ENCODE data around the gene GMDS. TPM values are rescaled to one million over a fixed set of nuclear protein-coding genes. Genes with fewer than 3 reads are reported as not detected.

GMDS gene
- total and polyA plus RNA-seq, 2 experiments from 2014 or later = 30.1 to 36.5 TPM

DNA sequence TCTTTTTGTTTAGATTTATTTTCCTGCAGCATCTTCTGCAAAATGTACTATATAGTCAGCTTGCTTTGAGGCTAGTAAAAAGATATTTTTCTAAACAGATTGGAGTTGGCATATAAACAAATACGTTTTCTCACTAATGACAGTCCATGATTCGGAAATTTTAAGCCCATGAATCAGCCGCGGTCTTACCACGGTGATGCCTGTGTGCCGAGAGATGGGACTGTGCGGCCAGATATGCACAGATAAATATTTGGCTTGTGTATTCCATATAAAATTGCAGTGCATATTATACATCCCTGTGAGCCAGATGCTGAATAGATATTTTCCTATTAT, 632.5 kb downstream of the GMDS start:
- Histone ChIP-seq H3F3A (replicated peaks; ENCODE audit: low read depth) (peaks cover 25% of the 10 kb centered on the region; the same call in 1 of the 2 replicates), H3K27me3 (ENCODE audit: insufficient read depth) (peaks cover 97% of the 10 kb centered on the region), H4K20me1 (replicated peaks; ENCODE audit: insufficient read depth) (peaks cover 27% of the 10 kb centered on the region), H2AFZ (no peak overlapping the region), H3K9me2 (ENCODE audit: insufficient read depth) (no peaks in the 10 kb centered on the region), H3K4me2 (no peak overlapping the region), H3K4me1 (ENCODE audit: insufficient read depth) (peaks cover 41% of the 10 kb centered on the region), H3K36me3 (ENCODE audit: insufficient read depth) (no peaks in the 10 kb centered on the region), H3K27ac (ENCODE audit: low read depth) (no peak overlapping the region), H3K4me3 (no peak overlapping the region), H3K79me2 (replicated peaks; ENCODE audit: insufficient read depth) (no peaks in the 10 kb centered on the region)
- Mint-ChIP-seq H3K4me1 (peaks cover 31% of the 10 kb centered on the region), H3K9me3 (peaks cover 11% of the 10 kb centered on the region), H3K27ac (no peak overlapping the region), H3K36me3 (ENCODE audit: low read depth) (no peaks in the 10 kb centered on the region; the same call in 2 of the 3 replicates), H3K27me3 (ENCODE audit: insufficient read depth, low read depth, poor library complexity) (peaks cover 81% of the 10 kb centered on the region), H3K4me3 (no peak overlapping the region)
- TF ChIP-seq ZNF331 (CRISPR knock-in tag; IDR thresholded peaks at IDR 0.05; ENCODE audit: low read depth) = no peak
- peak; percentile 50 for TF ChIP-seq EZH2 (IDR thresholded peaks at IDR 0.05; ENCODE audit: low read depth, unreplicated experiment)
- TF ChIP-seq, protein P1, sequence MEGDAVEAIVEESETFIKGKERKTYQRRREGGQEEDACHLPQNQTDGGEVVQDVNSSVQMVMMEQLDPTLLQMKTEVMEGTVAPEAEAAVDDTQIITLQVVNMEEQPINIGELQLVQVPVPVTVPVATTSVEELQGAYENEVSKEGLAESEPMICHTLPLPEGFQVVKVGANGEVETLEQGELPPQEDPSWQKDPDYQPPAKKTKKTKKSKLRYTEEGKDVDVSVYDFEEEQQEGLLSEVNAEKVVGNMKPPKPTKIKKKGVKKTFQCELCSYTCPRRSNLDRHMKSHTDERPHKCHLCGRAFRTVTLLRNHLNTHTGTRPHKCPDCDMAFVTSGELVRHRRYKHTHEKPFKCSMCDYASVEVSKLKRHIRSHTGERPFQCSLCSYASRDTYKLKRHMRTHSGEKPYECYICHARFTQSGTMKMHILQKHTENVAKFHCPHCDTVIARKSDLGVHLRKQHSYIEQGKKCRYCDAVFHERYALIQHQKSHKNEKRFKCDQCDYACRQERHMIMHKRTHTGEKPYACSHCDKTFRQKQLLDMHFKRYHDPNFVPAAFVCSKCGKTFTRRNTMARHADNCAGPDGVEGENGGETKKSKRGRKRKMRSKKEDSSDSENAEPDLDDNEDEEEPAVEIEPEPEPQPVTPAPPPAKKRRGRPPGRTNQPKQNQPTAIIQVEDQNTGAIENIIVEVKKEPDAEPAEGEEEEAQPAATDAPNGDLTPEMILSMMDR (conservative IDR thresholded peaks at IDR 0.05; ENCODE audit: low read depth in 2 of 2) = no peak
- no peak for TF ChIP-seq NANOG (IDR thresholded peaks at IDR 0.05; ENCODE audit: borderline replicate concordance)
- TF ChIP-seq POLR2AphosphoS5 (IDR thresholded peaks at IDR 0.05; ENCODE audit: low read depth) = no peak
- TF ChIP-seq, protein P2, sequence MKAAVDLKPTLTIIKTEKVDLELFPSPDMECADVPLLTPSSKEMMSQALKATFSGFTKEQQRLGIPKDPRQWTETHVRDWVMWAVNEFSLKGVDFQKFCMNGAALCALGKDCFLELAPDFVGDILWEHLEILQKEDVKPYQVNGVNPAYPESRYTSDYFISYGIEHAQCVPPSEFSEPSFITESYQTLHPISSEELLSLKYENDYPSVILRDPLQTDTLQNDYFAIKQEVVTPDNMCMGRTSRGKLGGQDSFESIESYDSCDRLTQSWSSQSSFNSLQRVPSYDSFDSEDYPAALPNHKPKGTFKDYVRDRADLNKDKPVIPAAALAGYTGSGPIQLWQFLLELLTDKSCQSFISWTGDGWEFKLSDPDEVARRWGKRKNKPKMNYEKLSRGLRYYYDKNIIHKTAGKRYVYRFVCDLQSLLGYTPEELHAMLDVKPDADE (IDR thresholded peaks at IDR 0.05) = no peak
- TF ChIP-seq STAT1 (IDR thresholded peaks at IDR 0.05; ENCODE audit: unreplicated experiment) = no peak
- TF ChIP-seq CREB1 (CRISPR knock-in tag; IDR thresholded peaks at IDR 0.05; ENCODE audit: low read depth) = no peak
- no peak for TF ChIP-seq ZNF462 (CRISPR knock-in tag; IDR thresholded peaks at IDR 0.05)
- TF ChIP-seq EZH2phosphoT487 (IDR thresholded peaks at IDR 0.05; ENCODE audit: unreplicated experiment) = peak; percentile 33
- no peak for TF ChIP-seq JUNB (IDR thresholded peaks at IDR 0.05; ENCODE audit: unreplicated experiment)
- TF ChIP-seq ZNF114 (CRISPR knock-in tag; IDR thresholded peaks at IDR 0.05) = no peak
- TF ChIP-seq REST (IDR thresholded peaks at IDR 0.05; ENCODE audit: unreplicated experiment) = no peak
- DNase-seq (ENCODE audit: low spot score) (no peak), ATAC-seq (no peak)
